Measurements from ENCODE around the gene BRD7.

DNA sequence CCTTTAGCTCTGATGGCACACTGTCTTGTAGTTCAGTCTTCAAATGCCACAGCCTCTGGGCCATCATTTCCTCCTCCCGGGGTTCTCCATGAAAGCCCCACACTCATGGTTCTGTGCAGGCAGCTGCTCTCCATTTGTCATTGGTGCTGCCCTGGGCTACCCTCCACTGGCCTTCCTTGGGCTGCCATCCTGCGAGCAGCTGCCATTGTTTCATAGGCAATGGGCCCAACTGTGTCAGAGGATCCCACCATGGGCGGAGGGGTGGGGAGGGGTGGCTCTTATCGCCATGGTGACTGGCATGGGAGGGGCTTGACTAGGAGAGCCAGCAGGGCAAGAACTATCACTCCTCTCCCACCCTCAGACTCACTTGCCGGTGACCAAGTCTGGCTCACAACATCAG lies 38.6 kb upstream of the BRD7 start:
- no peak for TF ChIP-seq YY1 (IDR thresholded peaks at IDR 0.05; ENCODE audit: insufficient read depth, insufficient read length)
- TF ChIP-seq SUZ12 (IDR thresholded peaks at IDR 0.05; ENCODE audit: extremely low read depth, insufficient read depth, insufficient read length), result no peak
- no peak for TF ChIP-seq ZNF274 (IDR thresholded peaks at IDR 0.05; ENCODE audit: low read depth, low read length)

All from NT2/D1 (cell line).